ENCODE measurements around the gene SCRT2.

- TF ChIP-seq CEBPB (IDR thresholded peaks at IDR 0.05; ENCODE audit: low read depth, low read length): no peak
- no peak for TF ChIP-seq CTCF (IDR thresholded peaks at IDR 0.05; ENCODE audit: control extremely low read depth in 1 of 3, insufficient read depth in 1 of 3, low read depth in 1 of 3, low read length in 3 of 3)
- no peak for TF ChIP-seq CREB1 (IDR thresholded peaks at IDR 0.05)
- TF ChIP-seq EZH2 (IDR thresholded peaks at IDR 0.05; ENCODE audit: low read depth, low read length, severe bottlenecking): no peak
- no peak for TF ChIP-seq JUND (IDR thresholded peaks at IDR 0.05; ENCODE audit: low read length)
- no peak for TF ChIP-seq EP300 (IDR thresholded peaks at IDR 0.05; ENCODE audit: borderline replicate concordance in 1 of 2, low read depth in 2 of 2, low read length in 2 of 2)
- no peak for TF ChIP-seq TAF1 (IDR thresholded peaks at IDR 0.05; ENCODE audit: low read depth, low read length)
Measured at GRCh38 chr20:719068-719467, 43.5 kb upstream of the SCRT2 start.
